HG03469 (cell line): ENCODE measurements around the gene ASL.
"Not testable (repeated sequence)": the region's sequence is repeated elsewhere in the genome, so short reads cannot be mapped to it uniquely, and the experiment has no call there.

Experiments
- ATAC-seq: cut with Tn5 transposase; IDR thresholded peaks from one replicate; pipeline ENCODE4 v1.9.1; 2021; ENCODE audit warnings: mild to moderate bottlenecking, moderate library complexity, moderate number of reproducible peaks; ENCODE audit not compliant: unreplicated experiment

The ASL gene

DNA sequence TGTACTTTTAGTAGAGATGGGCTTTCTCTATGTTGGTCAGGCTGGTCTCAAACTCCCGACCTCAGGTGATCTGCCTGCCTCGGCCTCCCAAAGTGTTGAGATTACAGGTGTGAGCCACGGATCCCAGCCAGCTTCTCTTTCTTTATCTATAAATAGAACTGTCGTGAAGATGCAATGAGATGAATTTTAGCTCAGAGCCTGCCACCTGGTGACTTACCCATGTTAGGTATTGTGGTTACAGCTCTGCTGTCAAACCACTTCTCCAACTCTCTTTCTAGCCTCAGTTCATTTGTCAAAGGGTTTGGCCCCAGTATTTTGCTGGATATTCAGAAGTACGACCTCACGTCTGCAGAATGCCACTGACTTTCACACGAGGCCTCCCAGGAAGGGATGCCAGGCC, 3.4 kb upstream of the ASL start:
- not testable (repeated sequence) for ATAC-seq

DNA sequence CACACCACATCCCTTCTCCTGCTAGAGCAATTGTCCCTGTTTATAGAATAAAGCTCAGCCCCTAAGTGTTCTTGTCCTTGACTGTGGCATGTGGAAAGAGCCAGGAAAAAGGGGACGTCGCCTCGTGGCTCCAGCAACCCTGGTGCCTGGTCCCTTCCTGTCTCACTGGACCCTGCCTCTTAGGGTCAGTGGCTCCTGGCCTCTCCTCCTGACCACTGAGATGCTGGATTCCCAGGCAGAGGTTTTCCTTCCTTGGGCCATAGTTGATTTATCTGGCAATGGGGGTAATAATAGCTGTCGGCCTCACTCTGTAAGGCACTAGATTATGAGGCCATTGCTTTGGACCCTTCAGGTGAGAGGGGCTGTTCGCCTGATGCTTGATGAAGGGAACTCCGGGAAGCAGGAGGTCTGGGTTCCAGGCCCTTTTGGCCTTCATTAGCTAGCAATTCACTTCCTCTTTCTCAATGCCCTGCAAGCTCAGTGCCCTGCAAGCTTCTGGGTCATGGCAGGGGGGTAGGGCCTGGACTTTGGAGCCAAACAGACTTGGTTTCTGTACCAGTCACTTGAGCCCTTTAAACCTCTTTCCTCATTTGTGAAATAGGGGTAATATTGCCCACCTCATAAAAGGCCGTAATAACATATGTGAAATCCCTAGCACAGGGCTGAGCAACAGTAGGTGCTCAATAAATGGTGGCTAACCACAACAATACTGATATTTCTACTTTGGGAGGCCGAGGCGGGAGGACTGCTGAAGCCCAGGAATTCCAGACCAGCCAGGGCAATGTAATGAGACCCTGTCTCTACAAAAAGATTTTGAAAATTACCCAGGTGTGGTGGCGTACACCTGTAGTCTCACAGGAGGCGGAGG, 1.1 kb downstream of the ASL start:
- no peak for ATAC-seq

DNA sequence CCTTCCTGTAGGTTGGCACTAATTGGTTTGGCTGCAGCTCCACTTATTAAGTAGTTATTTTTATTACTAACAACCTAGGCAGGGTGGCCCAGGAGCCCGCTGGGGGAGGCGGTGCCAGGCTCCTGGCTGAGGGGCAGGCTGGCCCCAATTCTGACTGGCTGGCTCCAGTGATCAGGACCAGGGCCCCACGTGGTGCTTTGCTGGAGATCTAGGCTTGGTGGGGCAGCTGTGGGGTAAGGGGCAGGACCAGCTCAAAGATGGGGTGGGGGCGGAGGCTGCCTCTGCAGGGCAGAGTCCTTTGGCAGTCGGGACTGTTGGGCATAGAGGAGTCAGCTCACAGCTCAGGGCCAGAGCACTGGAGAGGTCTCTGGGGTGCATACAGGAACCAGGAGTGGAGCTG, 2.4 kb downstream of the ASL start:
- no peak for ATAC-seq

DNA sequence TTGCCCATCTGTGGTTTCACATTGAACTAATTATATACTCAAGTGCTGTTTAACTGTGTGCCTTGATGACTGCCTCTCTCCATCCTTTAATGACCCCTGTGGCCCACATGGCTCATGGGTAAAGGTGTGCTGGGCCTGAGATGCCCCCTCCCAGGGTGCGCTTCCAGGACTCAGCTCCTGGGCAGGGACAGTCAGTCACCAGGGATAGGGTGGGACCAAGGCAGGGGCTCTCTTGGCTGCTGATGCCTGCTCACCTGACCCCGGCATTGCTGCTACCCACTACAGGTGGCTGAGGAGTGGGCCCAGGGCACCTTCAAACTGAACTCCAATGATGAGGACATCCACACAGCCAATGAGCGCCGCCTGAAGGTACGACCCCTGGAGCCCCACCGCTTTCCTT, 6.5 kb downstream of the ASL start:
- ATAC-seq = no peak

DNA sequence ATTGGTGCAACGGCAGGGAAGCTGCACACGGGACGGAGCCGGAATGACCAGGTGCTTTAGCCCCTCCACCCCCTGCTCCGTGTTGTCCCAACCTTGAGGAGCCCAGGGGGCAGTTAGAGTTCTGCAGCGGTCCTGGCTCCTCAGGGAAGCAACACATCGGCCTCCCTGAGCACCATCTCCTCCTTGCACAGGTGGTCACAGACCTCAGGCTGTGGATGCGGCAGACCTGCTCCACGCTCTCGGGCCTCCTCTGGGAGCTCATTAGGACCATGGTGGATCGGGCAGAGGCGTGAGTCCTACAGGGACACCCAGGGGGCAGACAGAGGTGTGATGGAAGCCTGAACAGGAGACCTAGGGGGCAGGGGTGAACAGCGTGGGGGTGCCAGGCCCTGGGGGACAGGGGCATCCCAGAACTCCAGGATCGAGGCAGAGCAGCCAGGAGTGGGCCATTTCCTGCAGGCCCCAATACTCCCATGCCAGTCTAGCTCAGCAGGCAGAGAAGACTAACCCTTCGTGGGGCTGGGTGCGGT, 7.3 kb downstream of the ASL start:
- ATAC-seq = no peak

DNA sequence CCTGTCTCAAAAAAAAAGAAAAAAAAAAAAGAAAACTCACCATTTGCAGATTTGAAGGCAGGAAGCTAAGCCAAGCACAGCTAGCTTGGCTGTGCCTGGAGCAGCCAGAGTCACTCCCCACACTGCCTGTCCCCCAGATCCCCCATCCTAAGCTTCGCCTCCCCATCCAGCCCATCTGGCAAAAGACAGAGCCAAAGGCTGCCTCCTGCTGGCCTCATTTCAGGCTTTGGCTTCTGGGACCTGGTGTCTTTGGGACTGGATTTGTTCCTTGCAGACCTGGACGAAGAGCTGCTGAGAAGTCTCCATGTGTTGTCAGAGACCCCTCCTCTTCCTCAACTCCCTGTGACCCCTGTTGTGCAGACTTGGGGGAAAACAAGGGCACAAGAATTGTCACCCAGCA, 8.1 kb downstream of the ASL start:
- ATAC-seq = no peak

DNA sequence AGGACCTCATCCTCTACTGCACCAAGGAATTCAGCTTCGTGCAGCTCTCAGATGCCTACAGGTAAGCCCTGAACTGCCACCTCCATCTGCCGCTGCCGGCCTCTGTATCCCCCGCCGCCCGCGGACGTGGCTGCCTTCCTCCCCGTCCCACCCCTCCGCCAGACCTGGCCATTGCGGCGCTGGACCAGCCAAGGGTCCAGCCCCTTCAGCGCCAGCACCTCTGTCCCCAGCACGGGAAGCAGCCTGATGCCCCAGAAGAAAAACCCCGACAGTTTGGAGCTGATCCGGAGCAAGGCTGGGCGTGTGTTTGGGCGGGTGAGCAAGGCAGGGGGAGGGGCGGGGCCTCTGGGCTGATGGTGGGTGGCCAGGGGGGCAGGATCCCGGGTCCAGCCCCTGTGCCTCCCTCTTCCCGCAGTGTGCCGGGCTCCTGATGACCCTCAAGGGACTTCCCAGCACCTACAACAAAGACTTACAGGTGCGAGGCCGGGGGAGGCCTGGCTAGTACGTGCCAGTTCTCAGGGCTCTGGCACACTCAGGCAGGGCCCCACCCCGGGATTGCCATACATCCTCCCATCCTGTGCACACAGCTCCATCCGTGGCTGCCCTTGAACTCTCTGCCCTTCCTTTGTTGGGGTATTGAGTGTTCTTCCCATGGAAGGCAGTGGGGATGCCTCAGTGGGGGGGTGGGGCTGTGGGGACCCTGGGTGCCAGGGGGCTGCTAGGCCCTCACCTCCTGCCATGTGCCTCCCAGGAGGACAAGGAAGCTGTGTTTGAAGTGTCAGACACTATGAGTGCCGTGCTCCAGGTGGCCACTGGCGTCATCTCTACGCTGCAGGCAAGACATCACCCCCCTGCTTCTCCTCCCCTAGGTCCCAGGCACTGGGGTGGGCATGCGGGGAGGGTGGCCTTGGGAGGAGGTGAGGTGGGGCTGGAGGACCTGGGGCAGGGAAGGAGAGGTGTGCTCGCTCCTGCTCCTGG, 13.5 kb downstream of the ASL start:
- ATAC-seq = no peak

DNA sequence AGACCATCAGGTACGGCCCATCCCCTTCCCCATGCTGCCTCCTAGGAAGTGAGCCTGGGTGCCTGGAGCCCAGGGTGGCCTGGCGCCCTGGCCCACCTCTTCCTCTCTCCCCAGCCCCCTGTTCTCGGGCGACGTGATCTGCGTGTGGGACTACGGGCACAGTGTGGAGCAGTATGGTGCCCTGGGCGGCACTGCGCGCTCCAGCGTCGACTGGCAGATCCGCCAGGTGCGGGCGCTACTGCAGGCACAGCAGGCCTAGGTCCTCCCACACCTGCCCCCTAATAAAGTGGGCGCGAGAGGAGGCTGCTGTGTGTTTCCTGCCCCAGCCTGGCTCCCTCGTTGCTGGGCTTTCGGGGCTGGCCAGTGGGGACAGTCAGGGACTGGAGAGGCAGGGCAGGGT, 17.0 kb downstream of the ASL start:
- ATAC-seq = no peak

DNA sequence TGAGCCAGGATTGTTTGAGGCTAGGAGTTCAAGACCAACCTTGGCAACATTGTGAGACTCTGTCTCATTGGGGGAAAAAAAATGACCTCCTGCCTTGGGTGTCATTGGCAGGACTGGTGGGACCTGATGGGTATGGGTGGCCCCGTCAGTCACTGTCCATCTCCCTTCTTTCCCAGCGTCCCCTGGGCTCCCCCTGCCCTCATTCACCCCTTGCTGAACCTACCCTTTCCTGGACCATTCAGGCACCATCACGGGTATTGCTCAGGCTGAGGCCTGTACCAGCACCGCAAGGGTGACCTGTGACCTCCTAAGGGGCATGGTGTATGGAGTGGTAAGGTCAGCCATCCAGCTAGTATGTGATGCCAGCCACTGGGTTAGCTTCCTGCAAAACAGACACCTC, 19.4 kb downstream of the ASL start:
- ATAC-seq = no peak

DNA sequence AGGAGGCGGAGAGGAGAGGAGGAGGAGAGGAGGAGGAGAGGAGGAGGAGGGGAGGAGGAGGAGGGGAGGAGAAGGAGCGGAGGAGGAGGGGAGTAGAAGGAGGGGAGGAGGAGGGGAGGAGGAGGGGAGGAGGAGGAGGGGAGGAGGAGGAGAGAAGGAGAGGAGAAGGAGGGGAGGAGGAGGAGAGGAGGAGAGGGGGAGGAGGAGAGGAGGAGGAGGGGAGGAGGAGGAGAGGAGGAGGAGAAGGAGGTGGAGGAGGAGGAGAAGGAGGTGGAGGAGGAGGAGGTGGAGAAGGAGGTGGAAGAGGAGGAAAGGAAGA, 23.6 kb downstream of the ASL start:
- ATAC-seq = no peak

DNA sequence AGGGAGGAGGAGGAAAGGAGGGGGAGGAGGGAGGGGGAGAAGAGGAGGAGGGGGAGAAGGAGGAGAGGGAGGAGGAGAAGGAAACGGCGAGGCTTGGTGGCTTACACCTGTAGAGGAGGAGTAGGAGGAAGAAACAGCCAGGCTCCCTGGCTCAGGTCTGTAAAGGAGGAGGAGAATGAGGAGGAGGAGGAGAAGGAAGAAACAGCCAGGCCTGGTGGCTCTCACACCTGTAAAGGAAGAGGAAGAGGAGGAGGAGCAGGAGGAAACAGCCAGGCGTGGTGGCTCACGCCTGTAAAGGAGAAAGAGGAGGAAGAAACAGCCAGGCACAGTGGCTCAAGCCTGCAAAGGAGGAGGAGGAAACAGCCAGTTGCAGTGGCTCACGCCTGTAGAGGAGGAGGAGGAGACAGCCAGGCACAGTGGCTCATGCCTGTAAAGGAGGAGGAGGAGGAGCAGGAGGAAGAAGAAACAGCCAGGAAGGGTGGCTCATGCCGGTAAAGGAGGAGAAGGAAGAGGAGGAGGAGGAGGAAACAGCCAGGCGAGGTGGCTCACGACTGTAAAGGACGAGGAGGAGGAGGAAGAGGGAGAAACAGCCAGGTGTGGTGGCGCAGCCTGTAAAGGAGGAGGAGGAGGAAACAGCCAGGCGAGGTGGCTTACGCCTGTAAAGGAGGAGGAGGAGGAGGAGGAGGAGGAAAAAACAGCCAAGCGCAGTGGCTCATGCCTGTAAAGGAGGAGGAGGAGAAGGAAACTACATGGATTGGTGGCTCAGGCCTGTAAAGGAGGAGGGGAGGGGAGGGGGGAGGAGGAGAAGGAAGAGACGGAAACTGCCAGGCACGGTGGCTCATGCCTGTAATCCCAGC, 24.2 kb downstream of the ASL start:
- peak; percentile 70 for ATAC-seq

DNA sequence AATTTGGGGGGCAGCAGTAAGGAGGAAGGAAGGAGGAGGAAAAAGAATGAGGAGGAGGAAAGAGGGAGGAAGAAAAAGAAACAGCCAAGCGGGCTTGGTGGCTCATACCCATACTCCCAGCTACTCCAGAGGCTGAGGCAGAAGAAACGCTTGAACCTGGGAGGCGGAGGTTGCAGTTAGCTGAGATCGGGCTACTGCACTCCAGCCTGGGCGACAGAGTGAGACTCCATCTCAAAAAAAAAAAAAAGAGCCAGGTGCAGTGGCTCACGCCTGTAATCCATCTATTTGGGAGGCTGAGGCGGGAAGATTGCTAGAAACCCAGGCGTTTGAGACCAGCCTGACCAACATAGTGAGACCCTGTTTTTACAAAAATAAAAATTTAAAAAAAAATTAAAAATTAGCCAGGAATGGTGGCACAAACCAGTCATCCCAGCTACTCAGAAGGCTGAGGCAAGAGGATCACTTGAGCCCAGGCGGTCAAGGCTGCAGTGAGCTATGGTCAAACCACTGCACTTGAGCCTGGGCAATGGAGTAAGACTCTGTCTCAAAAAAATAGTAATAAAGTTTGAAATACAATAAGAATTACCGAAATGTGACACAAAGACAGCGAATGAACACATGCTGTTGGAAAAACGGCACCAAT, 24.9 kb downstream of the ASL start:
- no peak for ATAC-seq

DNA sequence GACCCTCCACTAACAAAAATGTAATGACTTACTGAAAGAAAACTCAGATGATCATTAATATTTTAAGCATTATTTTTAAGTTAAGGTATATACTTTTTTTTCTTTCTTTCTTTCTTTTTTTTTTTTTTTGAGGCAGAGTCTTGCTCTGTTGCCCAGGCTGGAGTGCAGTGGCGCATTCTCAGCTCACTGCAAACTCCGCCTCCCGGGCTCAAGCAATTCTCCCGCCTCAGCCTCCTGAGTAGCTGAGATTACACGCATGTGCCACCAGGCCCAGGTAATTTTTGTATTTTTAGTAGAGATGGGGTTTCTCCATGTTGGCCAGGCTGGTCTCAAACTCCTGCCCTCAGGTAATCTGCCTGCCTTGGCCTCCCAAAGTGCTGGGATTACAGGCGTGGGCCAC, 26.5 kb downstream of the ASL start:
- ATAC-seq = not testable (repeated sequence)

DNA sequence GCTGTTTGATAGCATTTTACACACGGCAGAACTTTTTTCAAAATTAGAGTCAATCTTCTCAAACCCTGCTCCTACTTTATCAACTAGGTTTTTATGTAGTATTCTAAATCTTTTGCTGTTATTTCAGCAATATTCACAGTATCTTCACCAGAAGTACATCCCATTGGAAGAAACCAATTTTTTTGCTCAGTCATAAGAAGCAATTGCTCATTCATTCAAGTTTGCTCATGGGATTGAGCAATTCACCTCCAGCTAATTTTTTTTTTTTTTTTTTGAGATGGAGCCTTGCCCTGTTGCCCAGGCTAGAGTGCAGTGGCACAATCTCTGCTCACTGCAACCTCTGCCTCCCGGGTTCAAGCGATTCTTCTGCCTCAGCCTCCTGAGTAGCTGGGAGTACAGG, 28.4 kb downstream of the ASL start:
- not testable (repeated sequence) for ATAC-seq

DNA sequence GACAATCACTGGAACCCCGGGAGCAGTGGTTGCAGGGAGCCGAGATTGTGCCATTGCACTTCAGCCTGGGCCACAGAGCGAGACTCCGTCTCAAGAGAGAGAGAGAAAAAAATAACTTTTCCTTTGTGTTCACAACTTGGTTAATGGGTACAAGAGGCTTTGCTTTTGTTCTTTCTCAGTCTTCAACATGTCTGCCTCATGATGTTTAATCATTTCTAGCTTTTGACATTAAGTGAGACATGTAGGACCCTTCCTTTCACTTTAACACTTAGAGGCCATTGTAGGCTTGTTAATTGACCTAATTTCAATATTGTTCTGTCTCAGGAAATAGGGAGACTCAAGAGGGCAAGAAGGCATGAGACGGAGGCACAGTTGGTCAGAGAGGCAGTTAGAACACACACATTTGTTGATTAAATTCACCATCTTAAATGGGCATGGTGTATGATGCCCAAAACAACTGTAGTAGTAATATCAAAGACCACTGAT, 29.7 kb downstream of the ASL start:
- no peak for ATAC-seq

DNA sequence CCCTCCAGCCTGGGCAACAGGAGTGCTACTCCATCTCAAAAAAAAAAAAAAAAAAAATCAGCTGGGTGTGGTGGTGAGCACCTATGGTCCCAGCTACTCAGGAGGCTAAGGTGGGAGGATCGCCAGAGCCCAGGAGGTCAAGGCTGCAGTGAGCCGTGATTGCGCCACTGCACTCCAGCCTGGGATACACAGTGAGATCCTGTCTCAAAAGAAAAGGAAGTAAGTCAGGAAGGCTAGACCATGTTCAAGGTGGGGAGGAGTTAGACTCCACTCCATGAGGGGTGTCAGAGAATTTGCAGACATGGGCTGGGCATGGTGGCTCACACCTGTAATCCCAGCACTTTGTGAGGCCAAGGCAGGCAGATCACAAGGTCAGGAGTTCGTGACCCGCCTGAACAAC, 32.8 kb downstream of the ASL start:
- ATAC-seq = not testable (repeated sequence)

DNA sequence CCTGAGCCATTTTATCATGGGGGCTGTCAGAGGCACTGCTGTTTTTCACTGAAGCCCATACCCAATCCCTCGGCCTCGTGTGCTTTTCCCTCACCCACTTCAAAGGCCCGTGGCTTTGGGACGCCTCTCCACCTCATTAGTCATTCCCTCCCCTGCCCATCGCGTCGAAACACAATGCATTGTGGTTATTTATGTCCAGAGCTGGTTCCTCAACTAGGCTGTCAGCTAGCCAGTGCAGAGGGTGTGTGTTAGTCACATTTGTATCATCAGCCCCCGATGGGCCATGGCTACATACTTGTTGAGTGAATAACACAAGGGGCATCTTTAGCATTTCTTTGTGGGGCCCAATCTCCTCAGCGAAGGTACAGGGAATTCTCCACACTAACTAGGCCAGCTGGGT, 35.2 kb downstream of the ASL start:
- no peak for ATAC-seq

DNA sequence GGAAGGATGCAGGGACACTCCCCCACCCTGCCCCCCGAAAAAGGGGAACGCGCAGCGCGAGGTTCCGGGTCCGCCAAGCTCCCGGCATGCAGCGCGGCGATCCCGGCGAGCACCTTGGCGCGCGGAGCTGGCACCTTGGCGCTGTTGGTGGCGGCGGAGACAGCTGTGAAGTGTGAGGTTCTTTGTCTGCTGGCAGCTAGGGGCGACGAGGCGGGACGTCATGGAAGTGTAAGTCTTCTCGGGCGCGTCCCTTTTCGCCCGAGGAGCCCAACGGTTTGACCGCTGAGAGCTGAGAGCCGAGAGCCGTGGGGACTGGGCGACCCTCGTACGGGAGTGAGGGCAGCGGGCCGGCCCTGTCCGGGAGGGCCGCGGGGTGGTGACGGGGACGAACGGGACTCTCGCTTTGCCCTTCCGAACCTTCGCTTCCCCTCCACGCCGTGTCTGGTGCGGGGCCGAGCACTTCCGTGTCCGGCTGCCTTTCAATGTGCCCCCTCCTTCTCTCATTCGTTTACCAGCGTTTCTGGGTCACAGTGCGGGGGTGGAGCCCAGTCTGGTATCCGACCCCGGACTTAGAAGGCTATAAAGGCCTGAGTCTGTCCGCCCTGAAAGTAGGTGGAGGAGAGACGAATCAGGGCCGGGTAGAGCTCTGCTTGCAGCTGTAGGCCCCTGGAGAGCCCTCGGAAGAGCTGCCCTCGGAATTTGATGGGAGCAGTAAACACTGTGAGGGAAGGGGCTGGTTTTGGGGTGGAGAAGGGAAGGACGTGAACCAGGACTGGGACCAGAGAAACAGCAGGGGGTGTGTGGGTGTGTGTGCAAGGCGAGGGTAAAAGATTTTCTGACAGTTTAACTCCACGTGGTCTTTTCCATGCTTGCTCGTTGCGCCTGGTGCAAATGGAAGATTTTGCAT, 39.4 kb downstream of the ASL start, which contains the start of gene CRCP:
TSS of gene CRCP (plus strand) at position 105 of the 907 bp plus-strand sequence. CDS start at position 221, 116 bp downstream.
- peak; percentile 62 for ATAC-seq
